Caco-2 (cell line): ENCODE results near the gene RPL12. TPM values are rescaled to one million over a fixed set of nuclear protein-coding genes. Genes with fewer than 3 reads are reported as not detected.
"Not testable (repeated sequence)": the region's sequence is repeated elsewhere in the genome, so short reads cannot be mapped to it uniquely, and the experiment has no call there.

Source experiments
- BruUV-seq: library from RNA; stranded (reverse); fragments of 400-500 nt; replicated peaks from 2 replicates; lab custom pipeline; 2021; lab: Mats Ljungman, UMichigan
- CTCF ChIA-PET: fragments of 300-600 bp; sonication (Branson Sonifier 250); formaldehyde crosslinking; loops from one replicate; lab custom pipeline; 2022; ENCODE audit warnings: antibody characterized with exemption; lab: Charles Lee
- POLR2A ChIA-PET: fragments of 300-600 bp; sonication (Branson Sonifier 250); formaldehyde crosslinking; loops from one replicate; lab custom pipeline; 2022; ENCODE audit warnings: antibody characterized with exemption; lab: Charles Lee
- DNase-seq, 2 experiments: peaks; one replicate each; pipeline versions ENCODE4 v3.0.0 to v3.0.0-alpha.2; 2020 to 2022
- H3K27me3 ChIP-seq: replicated peaks from 2 replicates; pipeline ENCODE4 v1.6.0; 2011; ENCODE audit warnings: low read length; ENCODE audit not compliant: control insufficient read depth, insufficient read depth
- H3K36me3 ChIP-seq: 2 replicates; pipeline ENCODE4 v1.5.1; 2011; ENCODE audit warnings: low read length; ENCODE audit not compliant: control insufficient read depth, insufficient read depth
- H3K4me1 ChIP-seq: fragments of 250-450 bp; sonication (Bioruptor Pico); 2 replicates; pipeline ENCODE4 v1.5.1; 2020; ENCODE audit warnings: mild to moderate bottlenecking
- H3K4me3 ChIP-seq: 2 replicates; pipeline ENCODE4 v1.5.1; 2011; ENCODE audit warnings: low read depth, mild to moderate bottlenecking, control low read depth, low read length
- H3K9me3 ChIP-seq: fragments of 250-450 bp; sonication (Bioruptor Pico); 2 replicates; pipeline ENCODE4 v1.5.1; 2020; ENCODE audit warnings: mild to moderate bottlenecking, moderate library complexity
- H3K27ac Mint-ChIP-seq: one replicate; pipeline ENCODE4 v1.8.0; 2022; ENCODE audit warnings: mixed read lengths; ENCODE audit not compliant: unreplicated experiment
- H3K27me3 Mint-ChIP-seq: one replicate; pipeline ENCODE4 v1.8.0; 2022; ENCODE audit warnings: mixed read lengths; ENCODE audit not compliant: insufficient read depth, unreplicated experiment
- H3K36me3 Mint-ChIP-seq: one replicate; pipeline ENCODE4 v1.8.0; 2022; ENCODE audit warnings: mild to moderate bottlenecking, mixed read lengths; ENCODE audit not compliant: insufficient read depth, unreplicated experiment
- H3K4me1 Mint-ChIP-seq: one replicate; pipeline ENCODE4 v1.8.0; 2022; ENCODE audit warnings: low read depth, mixed read lengths; ENCODE audit not compliant: unreplicated experiment
- H3K4me3 Mint-ChIP-seq: one replicate; pipeline ENCODE4 v1.8.0; 2022; ENCODE audit warnings: mild to moderate bottlenecking, moderate library complexity, mixed read lengths; ENCODE audit not compliant: unreplicated experiment
- H3K9me3 Mint-ChIP-seq: one replicate; pipeline ENCODE4 v1.8.0; 2022; ENCODE audit warnings: mixed read lengths; ENCODE audit not compliant: unreplicated experiment
- CTCF ChIP-seq, 2 experiments: fragments of 200-600 bp in 1 of 2; IDR thresholded peaks; 1 replicate in 1 of 2; 2 replicates in 1 of 2; pipeline versions ENCODE4 v1.5.1 to v1.8.0; 2011 to 2022; ENCODE audit warnings: antibody characterized with exemption in 1 of 2, control low read depth in 1 of 2, inconsistent platforms in 1 of 2, low read depth in 1 of 2, low read length in 1 of 2, mild to moderate bottlenecking in 1 of 2, moderate library complexity in 1 of 2; ENCODE audit not compliant: insufficient read depth in 1 of 2, severe bottlenecking in 1 of 2, unreplicated experiment in 1 of 2
- intact Hi-C: fragments of 100-400 bp; cut with micrococcal nuclease; formaldehyde crosslinking; loops from one replicate; pipeline ENCODE4 v1.10.0; 2022; ENCODE audit not compliant: unreplicated experiment
- total RNA-seq: library from RNA; stranded (reverse); gene quantifications from 2 replicates; pipeline ENCODE4 v1.2.3, GENCODE V29; 2022

RPL12 gene
- total RNA-seq, 1 experiment from 2014 or later: 1,592 TPM

- Histone ChIP-seq H3K9me3 (no peaks in the 10 kb centered on the region), H3K36me3 (no peaks in the 10 kb centered on the region; the same call in 1 of the 2 replicates), H3K27me3 (no peaks in the 10 kb centered on the region), H3K4me1 (peaks cover 20% of the 10 kb centered on the region), H3K4me3 (no peak overlapping the region)
- H3K4me1 Mint-ChIP-seq: peaks cover 22% of the 10 kb centered on the region
- no peaks in the 10 kb centered on the region for H3K27me3 Mint-ChIP-seq
- no peak overlapping the region for H3K4me3 Mint-ChIP-seq
- H3K27ac Mint-ChIP-seq: peak overlapping the region; percentile 73
- BruUV-seq: no TSS peak
- no peaks in the 10 kb centered on the region for H3K9me3 Mint-ChIP-seq
- intact Hi-C loops: no loop called here
- CTCF ChIA-PET: no interaction called here
- POLR2A ChIA-PET: no interaction called here
- DNase-seq: no peak
- peaks cover 13% of the 10 kb centered on the region for H3K36me3 Mint-ChIP-seq
- TF ChIP-seq CTCF (IDR thresholded peaks at IDR 0.05; ENCODE audit: insufficient read depth in 1 of 2, low read depth in 1 of 2, low read length in 1 of 2, severe bottlenecking in 1 of 2, unreplicated experiment in 1 of 2): no peak
Observed at GRCh38 chr9:127467621-127468020, 16.4 kb upstream of the RPL12 start.

GRCh38 chr9:127466407-127466917 lies 15.3 kb upstream of the RPL12 start:
- peaks cover 24% of the 10 kb centered on the region for H3K36me3 Mint-ChIP-seq
- peaks cover 20% of the 10 kb centered on the region for H3K4me1 ChIP-seq
- CTCF ChIA-PET, DNase-seq, H3K36me3 ChIP-seq, H3K9me3 Mint-ChIP-seq, H3K9me3 ChIP-seq, H3K4me3 ChIP-seq, intact Hi-C loops, POLR2A ChIA-PET, BruUV-seq, H3K27me3 Mint-ChIP-seq, H3K27me3 ChIP-seq: not testable (repeated sequence)
- peak overlapping the region; percentile 41 for H3K4me3 Mint-ChIP-seq
- H3K27ac Mint-ChIP-seq: peak overlapping the region; percentile 73
- peaks cover 28% of the 10 kb centered on the region for H3K4me1 Mint-ChIP-seq

- Mint-ChIP-seq H3K9me3 (no peaks in the 10 kb centered on the region), H3K4me1 (peaks cover 28% of the 10 kb centered on the region), H3K4me3 (no peak overlapping the region), H3K36me3 (peaks cover 39% of the 10 kb centered on the region), H3K27ac (no peak overlapping the region), H3K27me3 (no peaks in the 10 kb centered on the region)
- Histone ChIP-seq H3K9me3 (no peaks in the 10 kb centered on the region), H3K27me3 (no peaks in the 10 kb centered on the region), H3K4me3 (no peak overlapping the region), H3K36me3 (no peaks in the 10 kb centered on the region; the same call in none of the 2 replicates), H3K4me1 (peaks cover 20% of the 10 kb centered on the region)
- TF ChIP-seq CTCF (IDR thresholded peaks at IDR 0.05; ENCODE audit: insufficient read depth in 1 of 2, low read depth in 1 of 2, low read length in 1 of 2, severe bottlenecking in 1 of 2, unreplicated experiment in 1 of 2): no peak
- CTCF ChIA-PET: no interaction called here
- no peak for DNase-seq
- POLR2A ChIA-PET: interaction anchor here (0.6 kb wide), 1 partner anchor 48 kb away, joined by 3 read pairs; no protein-coding TSS in a partner anchor
- BruUV-seq: no TSS peak
- intact Hi-C loops: no loop called here
Observed at GRCh38 chr9:127463911-127464310, 12.7 kb upstream of the RPL12 start.
